B cell (primary cell): ENCODE measurements around the gene CACTIN. TPM values are rescaled to one million over a fixed set of nuclear protein-coding genes. Genes with fewer than 3 reads are reported as not detected.

ENCODE experiments used
- ATAC-seq: fragments of 200-7000 bp; cut with Tn5 transposase; one replicate; pipeline ENCODE4 v1.10.0; 2021; ENCODE audit warnings: low read depth, mild to moderate bottlenecking, moderate number of reproducible peaks, moderate library complexity
- CTCF ChIA-PET: fragments of 350-600 bp; sonication (Branson Sonifier 250); formaldehyde crosslinking; loops from one replicate; lab custom pipeline; 2021; ENCODE audit warnings: antibody characterized with exemption, inconsistent platforms; lab: Charles Lee
- POLR2A ChIA-PET: fragments of 350-600 bp; sonication (Branson Sonifier 250); formaldehyde crosslinking; loops from one replicate; lab custom pipeline; 2021; ENCODE audit warnings: antibody characterized with exemption; lab: Charles Lee
- DNase-seq: peaks from one replicate; pipeline ENCODE4 v3.0.0; 2013
- H2AFZ ChIP-seq: 2 replicates; pipeline ENCODE4 v1.6.1; 2012; ENCODE audit warnings: mild to moderate bottlenecking, low read depth, low read length; ENCODE audit not compliant: insufficient read depth, poor library complexity, severe bottlenecking
- H3K27ac ChIP-seq, 2 donors: 1 replicate in 1 of 2; 2 replicates in 1 of 2; pipeline ENCODE4 v1.5.1; 2012 to 2013; ENCODE audit warnings: low read length in 2 of 2, mild to moderate bottlenecking in 2 of 2, moderate library complexity in 1 of 2
- H3K27me3 ChIP-seq, 4 experiments: fragments of 200-600 bp in 1 of 4; sonication (generic) in 1 of 4; replicated peaks in 1 of 4; 1 replicate in 2 of 4; 2 replicates in 2 of 4; pipeline versions ENCODE4 v1.6.1 to v1.7.0; 2013 to 2016; ENCODE audit warnings: low read length in 3 of 4, mild to moderate bottlenecking in 2 of 4, mixed read lengths in 1 of 4, moderate library complexity in 1 of 4; ENCODE audit not compliant: insufficient read depth in 4 of 4, control insufficient read depth in 3 of 4; ENCODE audit errors: control extremely low read depth in 1 of 4
- H3K36me3 ChIP-seq, 2 experiments: replicated peaks in 1 of 2; 1 replicate in 1 of 2; 2 replicates in 1 of 2; pipeline versions ENCODE4 v1.6.1 to v1.7.1; 2013; ENCODE audit warnings: low read length in 1 of 2; ENCODE audit not compliant: insufficient read depth in 2 of 2, control insufficient read depth in 1 of 2; ENCODE audit errors: control extremely low read depth in 1 of 2, extremely low read depth in 1 of 2
- H3K4me1 ChIP-seq, 2 donors: fragments of 200-600 bp in 1 of 2; sonication (generic) in 1 of 2; 1 replicate in 1 of 2; 2 replicates in 1 of 2; pipeline versions ENCODE4 v1.5.1 to v1.6.1; 2013 to 2017; ENCODE audit warnings: low read length in 2 of 2; ENCODE audit not compliant: control insufficient read depth in 2 of 2, insufficient read depth in 2 of 2
- H3K4me2 ChIP-seq: replicated peaks from 2 replicates; pipeline ENCODE3; 2012; ENCODE audit warnings: mild to moderate bottlenecking, low read depth, low read length; ENCODE audit not compliant: poor library complexity, severe bottlenecking
- H3K4me3 ChIP-seq, 5 experiments: fragments of 200-600 bp in 1 of 5; sonication (generic) in 1 of 5; 1 replicate in 3 of 5; 2 replicates in 2 of 5; pipeline versions ENCODE4 v1.5.1 to v1.7.0; 2011 to 2016; ENCODE audit warnings: low read length in 4 of 5, mild to moderate bottlenecking in 4 of 5, low read depth in 2 of 5, control low read depth in 1 of 5, moderate library complexity in 1 of 5; ENCODE audit not compliant: insufficient read depth in 1 of 5; ENCODE audit errors: control extremely low read depth in 1 of 5, extremely low read depth in 1 of 5
- H3K79me2 ChIP-seq: fragments of 200-600 bp; sonication (generic); one replicate; pipeline ENCODE4 v1.6.0; 2016; ENCODE audit warnings: low read length; ENCODE audit not compliant: control insufficient read depth, insufficient read depth
- H3K9ac ChIP-seq: fragments of 200-600 bp; sonication (generic); 2 replicates; pipeline ENCODE4 v1.6.1; 2017; ENCODE audit warnings: mild to moderate bottlenecking, low read length, moderate library complexity
- H3K9me3 ChIP-seq, 3 donors: one replicate each; pipeline versions ENCODE4 v1.6.1 to v1.7.1; 2013; ENCODE audit warnings: low read length in 2 of 3; ENCODE audit not compliant: control insufficient read depth in 2 of 3, insufficient read depth in 1 of 3; ENCODE audit errors: control extremely low read depth in 1 of 3
- H4K20me1 ChIP-seq: 2 replicates; pipeline ENCODE4 v1.6.0; 2012; ENCODE audit warnings: mild to moderate bottlenecking, low read length; ENCODE audit not compliant: insufficient read depth, control insufficient read depth, poor library complexity, severe bottlenecking
- H3K27ac Mint-ChIP-seq: one replicate; pipeline ENCODE4 v1.8.0; 2021; ENCODE audit warnings: mixed read lengths
- H3K27me3 Mint-ChIP-seq: one replicate; pipeline ENCODE4 v1.8.0; 2021; ENCODE audit warnings: mixed read lengths
- H3K4me1 Mint-ChIP-seq: one replicate; pipeline ENCODE4 v1.8.0; 2021; ENCODE audit warnings: mixed read lengths
- H3K4me3 Mint-ChIP-seq: one replicate; pipeline ENCODE4 v1.8.0; 2021; ENCODE audit warnings: mixed read lengths
- H3K9me3 Mint-ChIP-seq: one replicate; pipeline ENCODE4 v1.8.0; 2022; ENCODE audit warnings: mixed read lengths; ENCODE audit not compliant: insufficient read depth
- EZH2 ChIP-seq: IDR thresholded peaks from 2 replicates; pipeline ENCODE4 v1.6.1; 2012; ENCODE audit warnings: borderline replicate concordance, low read depth, mild to moderate bottlenecking, moderate library complexity, low read length; ENCODE audit not compliant: insufficient read depth, poor library complexity, severe bottlenecking
- WGBS: methylation state at CpG from one replicate; pipeline ENCODE4 v1.1.5; 2013; ENCODE audit warnings: missing lambda C conversion rate; ENCODE audit not compliant: insufficient coverage; 5-methylcytosine and 5-hydroxymethylcytosine counted together
- intact Hi-C: fragments of 100-400 bp; cut with micrococcal nuclease; formaldehyde crosslinking; loops from one replicate; pipeline ENCODE4 v1.10.0; 2022
- polyA plus RNA-seq: library from polyadenylated mRNA; depleted of rRNA; stranded (reverse); fragments of >200 nt; gene quantifications from 2 replicates; pipeline ENCODE4 v1.2.3, GENCODE V29; 2012
- total RNA-seq, 2 donors: library from RNA; stranded (reverse); fragments of 120-200 nt in 1 of 2; gene quantifications; 1 replicate in 1 of 2; 2 replicates in 1 of 2; pipeline versions ENCODE4 v1.2.3 to v1.2.4, GENCODE V29; 2013 to 2022
- TF ChIP-seq, protein P1 (sequence below): fragments of 200-600 bp; IDR thresholded peaks from one replicate; pipeline ENCODE4 v1.8.0; 2022; ENCODE audit warnings: antibody characterized with exemption, mild to moderate bottlenecking

The CACTIN gene
- total and polyA plus RNA-seq, 2 donors (not counting 1 experiment from before 2014, with no cell fraction given): 40.6 to 41.8 TPM

DNA sequence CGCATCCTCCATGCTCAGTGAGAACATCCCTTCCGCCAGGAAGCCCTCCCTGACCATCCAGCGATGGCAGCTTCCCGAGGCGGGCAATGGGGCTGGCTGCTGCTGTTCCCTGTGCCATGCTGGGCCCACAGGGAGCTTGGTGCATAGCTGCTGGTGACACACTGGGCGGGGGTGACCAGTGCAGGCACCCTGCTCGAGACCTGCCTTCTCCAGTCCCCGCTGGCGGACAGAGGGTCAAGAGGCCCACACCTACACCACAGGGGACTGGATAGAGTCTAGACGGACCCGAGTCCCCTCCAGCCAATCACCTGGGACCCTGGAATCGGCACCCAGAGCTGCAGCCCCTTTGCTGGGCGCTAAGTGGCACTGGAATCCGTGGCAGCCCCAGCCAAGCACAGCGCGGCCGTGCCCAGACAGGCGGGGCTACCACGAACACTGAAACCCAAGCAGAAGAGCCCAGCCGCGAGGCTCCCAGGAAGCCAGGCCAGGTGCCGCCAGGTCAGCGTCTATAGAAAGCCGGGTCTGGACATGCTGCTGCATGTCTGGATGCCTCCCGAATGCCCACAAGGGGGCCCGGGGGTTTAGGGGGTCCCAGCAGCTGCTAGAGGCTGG lies 11.0 kb downstream of the CACTIN start:
- Histone ChIP-seq H3K79me2 (peaks cover 6% of the 10 kb centered on the region), H4K20me1 (peaks cover 13% of the 10 kb centered on the region), H2AFZ (no peak overlapping the region), H3K36me3 (peaks cover 0 to 36% of the 10 kb centered on the region in 2 experiments), H3K9me3 (no peaks in the 10 kb centered on the region), H3K27ac (no peak overlapping the region), H3K27me3 (no peaks in the 10 kb centered on the region), H3K4me3 (no peak overlapping the region), H3K9ac (no peak overlapping the region), H3K4me1 (peaks cover 12 to 15% of the 10 kb centered on the region in 2 donors), H3K4me2 (no peak overlapping the region)
- no peak for ATAC-seq
- Mint-ChIP-seq H3K27me3 (no peaks in the 10 kb centered on the region), H3K4me3 (no peak overlapping the region), H3K4me1 (peaks cover 13% of the 10 kb centered on the region), H3K9me3 (no peaks in the 10 kb centered on the region), H3K27ac (no peak overlapping the region)
- POLR2A ChIA-PET: no interaction called here
- intact Hi-C loops: no loop called here
- CTCF ChIA-PET: interaction anchor here (1.1 to 6.4 kb wide), 2 partner anchors 31 to 69 kb away, joined by 5 to 47 read pairs; partner anchors contain the start of gene GIPC3
- no peak for DNase-seq
- TF ChIP-seq, protein P1, sequence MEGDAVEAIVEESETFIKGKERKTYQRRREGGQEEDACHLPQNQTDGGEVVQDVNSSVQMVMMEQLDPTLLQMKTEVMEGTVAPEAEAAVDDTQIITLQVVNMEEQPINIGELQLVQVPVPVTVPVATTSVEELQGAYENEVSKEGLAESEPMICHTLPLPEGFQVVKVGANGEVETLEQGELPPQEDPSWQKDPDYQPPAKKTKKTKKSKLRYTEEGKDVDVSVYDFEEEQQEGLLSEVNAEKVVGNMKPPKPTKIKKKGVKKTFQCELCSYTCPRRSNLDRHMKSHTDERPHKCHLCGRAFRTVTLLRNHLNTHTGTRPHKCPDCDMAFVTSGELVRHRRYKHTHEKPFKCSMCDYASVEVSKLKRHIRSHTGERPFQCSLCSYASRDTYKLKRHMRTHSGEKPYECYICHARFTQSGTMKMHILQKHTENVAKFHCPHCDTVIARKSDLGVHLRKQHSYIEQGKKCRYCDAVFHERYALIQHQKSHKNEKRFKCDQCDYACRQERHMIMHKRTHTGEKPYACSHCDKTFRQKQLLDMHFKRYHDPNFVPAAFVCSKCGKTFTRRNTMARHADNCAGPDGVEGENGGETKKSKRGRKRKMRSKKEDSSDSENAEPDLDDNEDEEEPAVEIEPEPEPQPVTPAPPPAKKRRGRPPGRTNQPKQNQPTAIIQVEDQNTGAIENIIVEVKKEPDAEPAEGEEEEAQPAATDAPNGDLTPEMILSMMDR: no peak
- TF ChIP-seq EZH2: no peak
- 98% methylated on average over 24 of the region's 26 CpGs for WGBS

DNA sequence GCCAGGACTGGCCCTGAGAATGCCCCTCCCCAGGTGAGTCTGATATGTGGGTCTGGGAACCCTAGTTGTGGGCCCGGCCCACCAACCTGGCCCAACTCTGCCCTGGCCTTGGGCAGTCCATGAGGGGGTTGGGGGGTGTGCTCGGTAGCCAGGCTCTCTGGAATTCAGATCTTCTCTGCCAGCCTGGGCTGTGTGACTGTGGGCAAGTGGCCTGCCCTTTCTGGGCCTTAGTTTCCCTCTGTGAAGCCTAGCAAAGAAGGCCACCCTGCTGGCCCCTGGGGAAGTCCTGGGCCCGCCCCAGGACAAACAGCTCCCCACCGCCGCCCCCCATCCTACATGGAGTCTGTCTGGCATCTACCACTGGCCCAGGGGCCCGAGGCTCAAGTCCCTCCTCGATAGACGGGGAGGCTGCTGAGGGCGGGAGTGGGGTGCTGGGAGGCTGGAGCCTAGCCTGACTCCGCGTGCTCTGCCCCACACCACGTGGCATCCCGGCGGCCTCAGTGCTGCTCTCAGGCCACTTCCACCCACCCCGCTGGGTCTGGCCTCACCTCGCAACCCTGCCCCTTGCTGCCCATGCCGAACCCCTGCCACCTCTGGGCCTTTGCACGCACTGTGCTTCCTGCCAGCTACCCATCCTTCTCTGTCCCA lies 11.6 kb downstream of the CACTIN start:
- ATAC-seq (no peak), DNase-seq (no peak)
- Histone ChIP-seq H3K4me3 (no peak overlapping the region), H4K20me1 (peaks cover 13% of the 10 kb centered on the region), H3K79me2 (peaks cover under 1% of the 10 kb centered on the region), H3K27ac (no peak overlapping the region), H3K36me3 (peaks cover 0 to 34% of the 10 kb centered on the region in 2 experiments), H3K9ac (no peak overlapping the region), H3K9me3 (no peaks in the 10 kb centered on the region), H2AFZ (no peak overlapping the region), H3K27me3 (no peaks in the 10 kb centered on the region), H3K4me2 (no peak overlapping the region), H3K4me1 (peaks cover 12 to 15% of the 10 kb centered on the region in 2 donors)
- 92% methylated on average over 16 of the region's 18 CpGs for WGBS
- Mint-ChIP-seq H3K27me3 (no peaks in the 10 kb centered on the region), H3K4me1 (peaks cover 13% of the 10 kb centered on the region), H3K9me3 (no peaks in the 10 kb centered on the region), H3K4me3 (no peak overlapping the region), H3K27ac (no peak overlapping the region)
- CTCF ChIA-PET: interaction anchor here (1.1 to 6.4 kb wide), 2 partner anchors 30 to 68 kb away, joined by 5 to 47 read pairs; partner anchors contain the start of gene GIPC3
- intact Hi-C loops: no loop called here
- POLR2A ChIA-PET: no interaction called here
- TF ChIP-seq EZH2: no peak
- TF ChIP-seq, protein P1: no peak
